Measurements from ENCODE around the gene CAMK2B.

GRCh38 chr7:44353668-44354067 is 28.3 kb upstream of the CAMK2B start:
- TF ChIP-seq CTCF (IDR thresholded peaks at IDR 0.05; ENCODE audit: insufficient read depth, low read length, poor library complexity, severe bottlenecking) (no peak), EZH2phosphoT487 (conservative IDR thresholded peaks at IDR 0.05; ENCODE audit: low read length) (no peak)
